KOPT-K1 (cell line): ENCODE results near the gene WDHD1.
"Not testable (repeated sequence)": the region's sequence is repeated elsewhere in the genome, so short reads cannot be mapped to it uniquely, and the experiment has no call there.

ENCODE experiments used
- H3K27ac ChIP-seq: fragments of 200-600 bp; sonication (generic); 2 replicates; pipeline ENCODE4 v1.5.1; 2016; ENCODE audit warnings: antibody characterized with exemption, mild to moderate bottlenecking, low read depth, low read length; ENCODE audit not compliant: poor library complexity, severe bottlenecking
- H3K36me3 ChIP-seq: fragments of 200-600 bp; sonication (generic); 2 replicates; pipeline ENCODE4 v1.5.1; 2017; ENCODE audit warnings: antibody characterized with exemption, mild to moderate bottlenecking, low read length, moderate library complexity; ENCODE audit not compliant: insufficient read depth
- H3K9me3 ChIP-seq: fragments of 200-600 bp; sonication (generic); 2 replicates; pipeline ENCODE4 v1.5.1; 2017; ENCODE audit warnings: antibody characterized with exemption, low read length, mild to moderate bottlenecking; ENCODE audit not compliant: insufficient read depth, poor library complexity, severe bottlenecking

Gene WDHD1

GRCh38 chr14:54916101-54916500 is 110.8 kb downstream of the WDHD1 start:
- Histone ChIP-seq H3K27ac (no peak overlapping the region), H3K9me3 (no peaks in the 10 kb centered on the region), H3K36me3 (no peaks in the 10 kb centered on the region)

GRCh38 chr14:54909817-54910558 is 116.9 kb downstream of the WDHD1 start:
- no peaks in the 10 kb centered on the region for H3K36me3 ChIP-seq
- H3K9me3 ChIP-seq: no peaks in the 10 kb centered on the region
- H3K27ac ChIP-seq: no peak overlapping the region

- not testable (repeated sequence) for H3K36me3 ChIP-seq
These were observed 117.9 kb downstream of the WDHD1 start for GRCh38 chr14:54908973-54909372.

GRCh38 chr14:54908190-54908589 is 118.7 kb downstream of the WDHD1 start:
- peak overlapping the region; percentile 49 for H3K27ac ChIP-seq
- H3K9me3 ChIP-seq: no peaks in the 10 kb centered on the region
- H3K36me3 ChIP-seq: no peaks in the 10 kb centered on the region

More at GRCh38 chr14:54908973-54909372, 117.9 kb downstream of the WDHD1 start:
- peak overlapping the region; percentile 49 for H3K27ac ChIP-seq
- not testable (repeated sequence) for H3K9me3 ChIP-seq

GRCh38 chr14:54906075-54906474 is 120.8 kb downstream of the WDHD1 start:
- H3K36me3 ChIP-seq: no peaks in the 10 kb centered on the region
- H3K27ac ChIP-seq: no peak overlapping the region
- H3K9me3 ChIP-seq: no peaks in the 10 kb centered on the region

- Histone ChIP-seq H3K27ac (peak within 1 kb of the TSS; percentile 81), H3K36me3 (no peaks in the 10 kb centered on the region), H3K9me3 (no peaks in the 10 kb centered on the region)
These were observed 124.1 kb downstream of the WDHD1 start, which contains the start of gene GCH1 for GRCh38 chr14:54902521-54903420. TSS of gene GCH1 (minus strand) at chr14:54902826. CDS start at chr14:54902663, 163 bp downstream.

GRCh38 chr14:54902143-54902520 is 124.8 kb downstream of the WDHD1 start:
- peak overlapping the region; percentile 81 for H3K27ac ChIP-seq
- H3K9me3 ChIP-seq: no peaks in the 10 kb centered on the region
- no peaks in the 10 kb centered on the region for H3K36me3 ChIP-seq

- Histone ChIP-seq H3K36me3 (no peaks in the 10 kb centered on the region), H3K27ac (peak overlapping the region; percentile 81), H3K9me3 (no peaks in the 10 kb centered on the region)
These were observed 125.3 kb downstream of the WDHD1 start for GRCh38 chr14:54901380-54902142.

GRCh38 chr14:54899573-54899972 is 127.3 kb downstream of the WDHD1 start:
- no peaks in the 10 kb centered on the region for H3K36me3 ChIP-seq

GRCh38 chr14:54897809-54898555 is 128.9 kb downstream of the WDHD1 start:
- H3K27ac ChIP-seq, H3K36me3 ChIP-seq, H3K9me3 ChIP-seq: not testable (repeated sequence)

More at GRCh38 chr14:54899573-54899972, 127.3 kb downstream of the WDHD1 start:
- no peak overlapping the region for H3K27ac ChIP-seq
- no peaks in the 10 kb centered on the region for H3K9me3 ChIP-seq

- H3K36me3 ChIP-seq: no peaks in the 10 kb centered on the region
- H3K9me3 ChIP-seq: no peaks in the 10 kb centered on the region
- no peak overlapping the region for H3K27ac ChIP-seq
These were observed 131.2 kb downstream of the WDHD1 start for GRCh38 chr14:54895683-54896082.

- Histone ChIP-seq H3K36me3 (no peaks in the 10 kb centered on the region), H3K9me3 (no peaks in the 10 kb centered on the region), H3K27ac (no peak overlapping the region)
These were observed 131.9 kb downstream of the WDHD1 start for GRCh38 chr14:54894995-54895394.

- no peaks in the 10 kb centered on the region for H3K9me3 ChIP-seq
- H3K27ac ChIP-seq: no peak overlapping the region
- H3K36me3 ChIP-seq: no peaks in the 10 kb centered on the region
These were observed 133.6 kb downstream of the WDHD1 start for GRCh38 chr14:54893151-54893760.
